ENCODE data around the gene DGKG. TPM values are rescaled to one million over a fixed set of nuclear protein-coding genes. Genes with fewer than 3 reads are reported as not detected.

DGKG gene
- total RNA-seq, 2 donors from 2014 or later = 0.17 to 0.64 TPM

GRCh38 chr3:186382217-186382885 lies 20.3 kb upstream of the DGKG start:
- Histone ChIP-seq H3K36me3 (no peaks in the 10 kb centered on the region), H3K9ac (ENCODE audit: low read depth in 2 of 2, low read length in 2 of 2) (no peak overlapping the region), H3K27me3 (no peaks in the 10 kb centered on the region), H3K4me1 (no peaks in the 10 kb centered on the region), H3K27ac (no peak overlapping the region), H3K4me3 (no peak overlapping the region), H3K9me3 (no peaks in the 10 kb centered on the region)
- intact Hi-C loops (cut with DNase I) = no loop called here
- TF ChIP-seq, protein P1, sequence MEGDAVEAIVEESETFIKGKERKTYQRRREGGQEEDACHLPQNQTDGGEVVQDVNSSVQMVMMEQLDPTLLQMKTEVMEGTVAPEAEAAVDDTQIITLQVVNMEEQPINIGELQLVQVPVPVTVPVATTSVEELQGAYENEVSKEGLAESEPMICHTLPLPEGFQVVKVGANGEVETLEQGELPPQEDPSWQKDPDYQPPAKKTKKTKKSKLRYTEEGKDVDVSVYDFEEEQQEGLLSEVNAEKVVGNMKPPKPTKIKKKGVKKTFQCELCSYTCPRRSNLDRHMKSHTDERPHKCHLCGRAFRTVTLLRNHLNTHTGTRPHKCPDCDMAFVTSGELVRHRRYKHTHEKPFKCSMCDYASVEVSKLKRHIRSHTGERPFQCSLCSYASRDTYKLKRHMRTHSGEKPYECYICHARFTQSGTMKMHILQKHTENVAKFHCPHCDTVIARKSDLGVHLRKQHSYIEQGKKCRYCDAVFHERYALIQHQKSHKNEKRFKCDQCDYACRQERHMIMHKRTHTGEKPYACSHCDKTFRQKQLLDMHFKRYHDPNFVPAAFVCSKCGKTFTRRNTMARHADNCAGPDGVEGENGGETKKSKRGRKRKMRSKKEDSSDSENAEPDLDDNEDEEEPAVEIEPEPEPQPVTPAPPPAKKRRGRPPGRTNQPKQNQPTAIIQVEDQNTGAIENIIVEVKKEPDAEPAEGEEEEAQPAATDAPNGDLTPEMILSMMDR (IDR thresholded peaks at IDR 0.05) = no peak
- no peak for DNase-seq

DNA sequence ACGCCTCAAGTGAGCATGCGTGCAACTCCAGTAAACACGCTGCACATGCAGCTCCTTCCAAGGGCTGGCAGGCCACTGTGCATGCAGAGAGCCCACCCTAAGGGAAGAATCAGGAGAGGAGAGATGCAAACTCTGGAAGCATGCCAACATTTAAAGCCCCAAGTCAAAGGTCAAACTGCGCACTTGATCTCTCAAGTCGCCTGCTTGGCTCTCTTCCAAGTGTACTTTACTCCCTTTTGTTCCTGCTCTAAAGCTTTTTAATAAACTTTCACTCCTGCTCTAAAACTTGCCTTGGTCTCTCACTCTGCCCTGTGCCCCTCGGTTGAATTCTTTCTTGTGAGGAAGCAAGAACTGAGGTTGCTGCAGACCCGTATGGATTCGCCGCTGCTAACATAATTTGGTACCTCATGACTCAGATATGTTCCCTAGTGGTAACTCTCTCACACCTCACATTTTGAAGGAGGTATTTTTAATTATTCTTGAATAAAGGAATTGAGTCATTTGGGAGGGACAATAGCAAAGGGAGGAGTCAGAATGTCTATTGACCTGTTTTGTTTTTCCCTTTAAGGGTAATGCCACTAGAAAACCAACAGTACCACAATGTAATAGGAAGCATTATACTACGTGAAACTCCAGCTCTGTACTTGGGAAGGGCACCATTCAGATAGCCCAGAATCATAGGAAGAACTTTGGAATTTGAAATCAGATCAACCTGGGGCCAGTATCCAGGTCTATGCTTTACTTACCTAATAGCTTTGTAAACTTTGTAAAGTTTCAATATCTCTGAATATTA lies 19.6 kb upstream of the DGKG start:
- Histone ChIP-seq H3K27me3 (no peaks in the 10 kb centered on the region), H3K9ac (ENCODE audit: low read depth in 2 of 2, low read length in 2 of 2) (no peak overlapping the region), H3K4me1 (no peaks in the 10 kb centered on the region), H3K36me3 (no peaks in the 10 kb centered on the region), H3K9me3 (no peaks in the 10 kb centered on the region), H3K27ac (no peak overlapping the region), H3K4me3 (no peak overlapping the region)
- intact Hi-C loops (cut with DNase I) = no loop called here
- peak; percentile 59 for DNase-seq
- TF ChIP-seq, protein P1 (IDR thresholded peaks at IDR 0.05) = no peak

DNA sequence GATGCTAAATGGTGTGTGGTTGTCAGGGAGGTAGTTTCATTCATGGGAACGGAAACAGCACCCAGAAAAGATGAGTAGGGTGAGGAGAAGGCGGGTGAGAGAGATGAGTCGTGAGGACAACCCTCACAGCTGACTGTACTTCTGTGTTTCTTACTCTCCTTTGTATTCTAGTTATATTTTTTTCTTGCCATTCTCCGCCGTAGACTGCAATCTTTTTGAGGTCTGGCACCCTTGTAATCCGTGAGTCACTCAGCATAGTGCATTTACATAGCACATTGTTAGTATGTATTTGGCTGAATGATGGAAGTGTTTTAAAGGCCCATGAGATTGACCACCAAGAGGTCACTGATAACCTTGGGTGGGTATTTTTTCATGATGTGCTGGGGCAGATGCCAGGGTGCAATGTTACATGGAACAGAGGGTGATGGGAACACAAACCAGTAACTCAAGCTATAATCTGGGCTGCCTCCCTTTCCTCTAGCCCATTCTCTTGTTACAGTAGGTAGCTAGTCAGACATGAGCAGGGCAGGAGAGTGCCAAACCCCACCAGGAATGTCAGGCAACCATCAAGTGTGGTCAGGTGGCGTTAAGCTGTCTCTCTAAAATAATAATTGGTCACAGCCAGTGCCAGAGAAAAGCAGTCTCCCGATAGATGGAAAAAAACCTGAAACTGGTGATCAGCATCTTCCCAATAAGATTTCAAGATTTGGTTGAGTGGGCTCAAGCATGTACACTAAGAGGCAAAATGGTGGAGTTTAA lies 18.8 kb upstream of the DGKG start:
- H3K4me3 ChIP-seq = no peak overlapping the region
- TF ChIP-seq, protein P1 (IDR thresholded peaks at IDR 0.05) = no peak

DNA sequence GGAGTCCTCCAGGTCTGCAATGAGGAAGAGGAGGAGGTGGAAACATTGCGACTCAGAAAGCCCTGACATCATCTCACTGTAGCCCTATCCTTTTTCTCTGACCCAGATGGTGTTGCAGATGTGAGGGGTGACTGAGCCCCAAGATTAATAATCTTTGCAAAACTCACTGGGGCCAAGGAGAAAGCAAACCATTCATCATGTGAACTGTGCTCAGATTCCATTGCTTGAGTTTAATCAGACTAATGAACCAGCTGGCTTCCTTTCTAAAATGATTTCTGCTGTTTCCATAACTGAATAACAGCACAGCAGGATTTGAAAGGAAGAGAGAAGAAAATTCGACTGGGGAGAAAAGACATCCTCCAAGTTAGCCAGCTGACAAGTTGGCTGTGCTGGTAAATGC lies 13.4 kb upstream of the DGKG start:
- Histone ChIP-seq H3K4me3 (no peak overlapping the region), H3K27me3 (no peaks in the 10 kb centered on the region), H3K36me3 (no peaks in the 10 kb centered on the region), H3K27ac (no peak overlapping the region), H3K9ac (ENCODE audit: low read depth in 2 of 2, low read length in 2 of 2) (no peak overlapping the region), H3K4me1 (no peaks in the 10 kb centered on the region), H3K9me3 (no peaks in the 10 kb centered on the region)
- intact Hi-C loops (cut with DNase I) = no loop called here
- no peak for DNase-seq
- TF ChIP-seq, protein P1 (IDR thresholded peaks at IDR 0.05) = no peak

More for the DNA sequence above, 18.8 kb upstream of the DGKG start:
- no peak overlapping the region for H3K9ac ChIP-seq (ENCODE audit: low read depth in 2 of 2, low read length in 2 of 2)
- H3K4me1 ChIP-seq = no peaks in the 10 kb centered on the region
- H3K9me3 ChIP-seq = no peaks in the 10 kb centered on the region
- no peak overlapping the region for H3K27ac ChIP-seq
- intact Hi-C loops (cut with DNase I) = no loop called here
- H3K36me3 ChIP-seq = no peaks in the 10 kb centered on the region
- DNase-seq = no peak
- H3K27me3 ChIP-seq = no peaks in the 10 kb centered on the region

DNA sequence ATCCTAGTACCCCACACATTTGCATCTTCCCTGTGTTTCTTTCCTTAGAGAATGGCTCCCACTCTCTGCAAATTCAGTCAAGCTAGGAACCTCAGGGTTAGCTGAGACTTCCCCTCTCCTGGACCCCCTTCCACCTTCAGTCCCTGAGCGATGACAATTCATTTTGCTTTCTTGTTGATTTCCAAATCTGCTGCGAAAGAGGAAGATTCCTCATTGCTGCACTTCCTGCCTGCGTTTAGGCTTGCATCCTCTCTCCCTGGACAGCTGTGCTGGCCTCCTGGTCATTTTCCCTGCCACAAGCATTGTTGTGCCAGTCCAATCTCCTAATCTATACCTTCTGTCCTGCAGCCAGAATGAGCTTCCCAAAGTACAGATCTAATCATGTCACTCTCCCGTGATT lies 12.3 kb upstream of the DGKG start:
- intact Hi-C loops (cut with DNase I) = no loop called here
- TF ChIP-seq, protein P1 (IDR thresholded peaks at IDR 0.05) = no peak
- no peaks in the 10 kb centered on the region for H3K27me3 ChIP-seq

More for the DNA sequence above, 12.3 kb upstream of the DGKG start:
- no peak overlapping the region for H3K27ac ChIP-seq
- no peaks in the 10 kb centered on the region for H3K9me3 ChIP-seq
- H3K9ac ChIP-seq (ENCODE audit: low read depth in 2 of 2, low read length in 2 of 2) = no peak overlapping the region
- no peaks in the 10 kb centered on the region for H3K36me3 ChIP-seq
- no peak for DNase-seq
- H3K4me3 ChIP-seq = no peak overlapping the region
- H3K4me1 ChIP-seq = no peaks in the 10 kb centered on the region
